GM23248 (cell line): Measurements from ENCODE around the gene USF2. TPM values are rescaled to one million over a fixed set of nuclear protein-coding genes. Genes with fewer than 3 reads are reported as not detected.
A peak's percentile ranks its signal among the peaks of the same experiment; 100 is the strongest.

Experiments used
- DNase-seq: peaks from one replicate; pipeline ENCODE4 v3.0.0-alpha.2; 2015
- H2AFZ ChIP-seq: fragments of 200-600 bp; sonication (generic); 2 replicates; pipeline ENCODE4 v1.6.1; 2016; ENCODE audit warnings: antibody characterized with exemption
- H3F3A ChIP-seq: fragments of 200-600 bp; sonication (generic); 2 replicates; pipeline ENCODE4 v1.6.1; 2016; ENCODE audit warnings: mild to moderate bottlenecking, antibody characterized with exemption, mixed run types; ENCODE audit not compliant: insufficient read depth
- H3K27ac ChIP-seq: fragments of 200-600 bp; sonication (generic); 2 replicates; pipeline ENCODE4 v1.5.1; 2016; ENCODE audit warnings: mild to moderate bottlenecking
- H3K27me3 ChIP-seq: fragments of 200-600 bp; sonication (generic); replicated peaks from 2 replicates; pipeline ENCODE4 v1.6.1; 2016; ENCODE audit warnings: mild to moderate bottlenecking; ENCODE audit not compliant: insufficient read depth
- H3K36me3 ChIP-seq: fragments of 200-600 bp; sonication (generic); 2 replicates; pipeline ENCODE4 v1.6.1; 2016; ENCODE audit warnings: low read depth, mild to moderate bottlenecking
- H3K4me1 ChIP-seq: fragments of 200-600 bp; sonication (generic); 2 replicates; pipeline ENCODE4 v1.6.1; 2016; ENCODE audit warnings: mild to moderate bottlenecking; ENCODE audit not compliant: insufficient read depth
- H3K4me2 ChIP-seq: fragments of 200-600 bp; sonication (generic); one replicate; pipeline ENCODE4 v1.6.1; 2016; ENCODE audit warnings: mild to moderate bottlenecking; ENCODE audit not compliant: unreplicated experiment
- H3K4me3 ChIP-seq: fragments of 200-600 bp; sonication (generic); 2 replicates; pipeline ENCODE4 v1.5.1; 2016; ENCODE audit warnings: mild to moderate bottlenecking
- H3K79me2 ChIP-seq: fragments of 200-600 bp; sonication (generic); 2 replicates; pipeline ENCODE4 v1.6.1; 2016; ENCODE audit warnings: mild to moderate bottlenecking; ENCODE audit not compliant: insufficient read depth
- H3K9ac ChIP-seq: fragments of 200-600 bp; sonication (generic); 2 replicates; pipeline ENCODE4 v1.6.1; 2016; ENCODE audit warnings: mild to moderate bottlenecking
- H3K9me2 ChIP-seq: fragments of 200-600 bp; sonication (generic); 2 replicates; pipeline ENCODE4 v1.6.1; 2016; ENCODE audit warnings: mixed run types, mild to moderate bottlenecking, moderate library complexity; ENCODE audit not compliant: insufficient read depth
- H3K9me3 ChIP-seq: fragments of 200-600 bp; sonication (generic); one replicate; pipeline ENCODE4 v1.6.1; 2017; ENCODE audit warnings: low read depth
- H4K20me1 ChIP-seq: fragments of 200-600 bp; sonication (generic); 2 replicates; pipeline ENCODE4 v1.6.0; 2016; ENCODE audit not compliant: insufficient read depth
- EZH2 ChIP-seq: fragments of 200-600 bp; sonication (generic); IDR thresholded peaks from 2 replicates; pipeline ENCODE4 v1.6.1; 2018; ENCODE audit warnings: antibody characterized with exemption, mild to moderate bottlenecking; ENCODE audit not compliant: insufficient read depth, poor library complexity, severe bottlenecking
- EZH2phosphoT487 ChIP-seq: fragments of 200-600 bp; sonication (generic); IDR thresholded peaks from 2 replicates; pipeline ENCODE4 v1.6.1; 2018; ENCODE audit warnings: antibody characterized with exemption, moderate library complexity, mild to moderate bottlenecking, low read depth; ENCODE audit not compliant: insufficient read depth
- WGBS, 2 experiments: methylation state at CpG; one replicate each; pipeline ENCODE4 v1.1.6; 2015 to 2017; ENCODE audit warnings: low lambda C conversion rate in 2 of 2, low coverage in 1 of 2; ENCODE audit errors: missing lambda C conversion rate in 2 of 2; 5-methylcytosine and 5-hydroxymethylcytosine counted together
- in situ Hi-C: fragments of 300-500 bp; cut with MboI; formaldehyde crosslinking; loops from 2 replicates; pipeline ENCODE4 v1.15.0; 2020
- polyA plus RNA-seq: library from polyadenylated mRNA; unstranded; fragments of >200 nt; fragmentation: Nextera tagmentation; extraction: Ambion mirVana; gene quantifications from 2 replicates; pipeline ENCODE4 v1.2.1, GENCODE V29; 2016
- total RNA-seq: library from RNA; depleted of rRNA; stranded (reverse); fragments of >200 nt; shearing (Covaris generic); gene quantifications from 2 replicates; pipeline ENCODE4 v1.2.3, GENCODE V29; 2014

Gene USF2
- total and polyA plus RNA-seq, 2 experiments from 2014 or later: 10.4 to 64.6 TPM

DNA sequence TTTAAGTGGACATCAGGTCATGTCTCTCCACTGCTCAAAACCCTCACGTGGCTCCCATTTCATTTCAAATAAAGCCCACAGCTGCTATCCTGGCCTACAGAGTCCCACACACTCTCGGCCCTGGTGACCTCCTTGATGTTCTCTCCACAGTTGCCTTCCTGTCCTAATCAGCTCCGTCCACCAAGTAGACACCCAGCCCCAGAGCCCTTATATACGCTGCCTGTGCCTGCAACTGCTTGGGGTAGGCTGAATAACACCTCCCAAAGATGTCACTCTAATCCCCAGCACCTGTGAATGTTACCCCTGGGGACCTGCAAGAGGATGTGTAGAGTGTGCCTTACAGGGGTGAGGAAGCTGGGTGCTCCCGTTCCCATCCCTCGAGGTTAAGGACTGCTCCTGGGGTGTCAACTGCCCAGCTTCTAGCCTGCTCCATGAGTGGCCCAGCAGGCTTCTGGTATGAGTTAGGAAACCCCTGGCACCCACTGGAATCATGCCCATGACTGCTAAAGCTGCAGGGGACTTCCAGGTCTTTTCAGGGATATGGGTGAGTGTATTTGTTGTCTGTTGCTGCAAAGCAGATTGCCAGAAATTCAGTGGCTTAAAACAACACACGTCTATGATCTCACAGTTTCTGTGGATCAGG lies 46.3 kb upstream of the USF2 start:
- Histone ChIP-seq H3K4me1 (peaks cover 4% of the 10 kb centered on the region; the same call in 1 of the 2 replicates), H3K9ac (no peak overlapping the region), H2AFZ (no peak overlapping the region), H3K9me3 (no peaks in the 10 kb centered on the region), H3K4me2 (no peak overlapping the region), H3F3A (no peaks in the 10 kb centered on the region), H3K4me3 (no peak overlapping the region), H3K36me3 (no peaks in the 10 kb centered on the region), H3K9me2 (no peaks in the 10 kb centered on the region), H3K27ac (no peak overlapping the region), H3K79me2 (no peaks in the 10 kb centered on the region), H4K20me1 (no peaks in the 10 kb centered on the region), H3K27me3 (peaks cover 9% of the 10 kb centered on the region; the same call in 1 of the 2 replicates)
- no peak for DNase-seq
- no peak for TF ChIP-seq EZH2
- no peak for TF ChIP-seq EZH2phosphoT487
- 43 to 58% methylated on average over 7 of the region's 7 CpGs for WGBS, 2 experiments
- in situ Hi-C loops: no loop called here

DNA sequence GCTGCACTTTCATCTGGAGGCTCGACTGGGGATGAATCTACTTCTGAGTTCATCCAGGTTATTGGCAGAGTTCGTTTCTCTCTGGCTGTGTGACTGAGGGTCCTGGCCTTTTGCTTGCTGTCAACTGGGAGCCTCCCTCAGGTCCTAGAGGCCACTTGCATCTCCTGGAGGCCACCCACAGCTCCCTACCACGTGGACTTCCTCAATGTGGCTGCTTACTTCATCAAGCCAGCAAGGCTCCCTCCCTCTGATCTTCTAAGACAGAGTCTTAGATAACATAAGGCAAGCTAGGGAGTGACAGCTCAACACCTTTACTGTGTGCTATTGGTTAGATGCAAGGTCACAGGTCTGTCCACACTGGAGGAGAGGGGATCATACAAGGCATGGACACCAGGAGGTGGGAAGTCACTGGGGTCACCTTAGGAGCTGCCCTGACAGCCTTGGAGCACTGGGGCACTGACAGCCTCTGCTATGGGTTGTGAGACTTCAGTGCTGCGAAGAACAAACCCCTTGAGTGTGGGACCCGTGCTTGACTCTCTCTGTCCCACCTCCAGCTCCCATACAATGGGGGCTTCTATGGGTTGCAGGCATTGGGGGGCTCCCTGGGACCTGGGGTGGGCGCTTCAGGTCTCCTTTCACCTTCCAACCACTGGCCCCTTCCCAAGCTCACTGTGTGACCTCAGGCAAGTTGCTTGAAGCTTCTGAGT lies 45.5 kb upstream of the USF2 start:
- H3K4me3 ChIP-seq: no peak overlapping the region
- in situ Hi-C loops: no loop called here
- DNase-seq: no peak

DNA sequence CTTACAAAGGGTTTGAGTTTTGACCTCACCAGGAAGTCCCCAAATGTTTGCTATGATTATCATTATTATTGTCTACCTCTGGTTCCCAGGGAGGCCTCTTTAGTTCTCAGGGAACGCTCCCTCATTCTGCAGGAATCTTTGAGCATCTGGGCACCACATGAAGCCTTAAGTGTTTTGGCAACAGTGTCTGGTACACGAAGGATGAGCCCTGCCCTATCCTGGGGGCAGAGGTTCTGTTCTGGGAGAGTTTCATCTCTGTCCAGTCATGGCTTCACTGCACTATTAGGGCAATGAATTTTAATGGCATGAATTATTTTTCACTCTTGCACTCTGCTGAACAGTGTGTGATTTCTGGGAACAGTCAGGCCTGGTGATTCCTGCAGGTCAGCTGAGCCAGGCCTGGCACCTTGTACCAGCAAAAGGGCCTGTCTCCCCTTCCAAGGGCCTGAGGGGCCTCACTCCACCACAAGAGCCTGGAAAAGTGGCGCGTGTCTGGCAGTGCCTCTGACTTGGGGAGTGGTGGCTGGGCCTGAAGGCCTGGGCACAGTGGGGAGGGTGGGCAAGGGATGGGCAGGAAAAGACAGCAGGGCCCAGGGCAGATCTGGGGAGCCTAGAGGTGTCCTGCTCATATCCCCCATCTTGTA lies 44.8 kb upstream of the USF2 start:
- Histone ChIP-seq H3K27me3 (peaks cover 9% of the 10 kb centered on the region; the same call in 1 of the 2 replicates), H4K20me1 (no peaks in the 10 kb centered on the region), H3K36me3 (no peaks in the 10 kb centered on the region), H3K9me2 (no peaks in the 10 kb centered on the region), H3K4me3 (no peak overlapping the region), H3K9ac (peak overlapping the region; percentile 47; the same call in 1 of the 2 replicates), H3K79me2 (no peaks in the 10 kb centered on the region), H3F3A (no peaks in the 10 kb centered on the region), H3K27ac (peak overlapping the region; percentile 47; the same call in 1 of the 2 replicates), H3K9me3 (no peaks in the 10 kb centered on the region), H3K4me1 (peaks cover 4% of the 10 kb centered on the region; the same call in 1 of the 2 replicates), H3K4me2 (no peak overlapping the region), H2AFZ (no peak overlapping the region)
- no peak for TF ChIP-seq EZH2
- TF ChIP-seq EZH2phosphoT487: no peak
- in situ Hi-C loops: no loop called here
- DNase-seq: peak; percentile 84
- 5 to 8% methylated on average over 4 of the region's 4 CpGs for WGBS, 2 experiments

More for the DNA sequence above, 45.5 kb upstream of the USF2 start:
- Histone ChIP-seq H3K9ac (no peak overlapping the region; the same call in 1 of the 2 replicates), H3K9me2 (no peaks in the 10 kb centered on the region), H2AFZ (no peak overlapping the region), H3K79me2 (no peaks in the 10 kb centered on the region), H3K9me3 (no peaks in the 10 kb centered on the region), H3K36me3 (no peaks in the 10 kb centered on the region), H3K27me3 (peaks cover 9% of the 10 kb centered on the region; the same call in 1 of the 2 replicates), H3K27ac (peak overlapping the region; percentile 30; the same call in 1 of the 2 replicates), H3F3A (no peaks in the 10 kb centered on the region), H4K20me1 (no peaks in the 10 kb centered on the region), H3K4me1 (peaks cover 4% of the 10 kb centered on the region; the same call in 1 of the 2 replicates), H3K4me2 (no peak overlapping the region)
- 34 to 46% methylated on average over 5 to 6 of the region's 6 CpGs for WGBS, 2 experiments
- no peak for TF ChIP-seq EZH2
- TF ChIP-seq EZH2phosphoT487: no peak
